Measurements from ENCODE around the gene PADI6.

The PADI6 gene

GRCh38 chr1:17441993-17442357 is 70.0 kb downstream of the PADI6 start:
- no peak for TF ChIP-seq ESRRG (CRISPR knock-in tag; IDR thresholded peaks at IDR 0.05)
- no peak for TF ChIP-seq CREB5 (CRISPR knock-in tag; IDR thresholded peaks at IDR 0.05; ENCODE audit: low read depth)
- no peak for TF ChIP-seq CSDC2 (CRISPR knock-in tag; IDR thresholded peaks at IDR 0.05)
- TF ChIP-seq SNAI2 (CRISPR knock-in tag; IDR thresholded peaks at IDR 0.05), result no peak
- TF ChIP-seq ZFP30 (CRISPR knock-in tag; IDR thresholded peaks at IDR 0.05), result no peak
- TF ChIP-seq RARB (CRISPR knock-in tag; IDR thresholded peaks at IDR 0.05), result no peak
- TF ChIP-seq ARNTL (CRISPR knock-in tag; IDR thresholded peaks at IDR 0.05; ENCODE audit: borderline replicate concordance, low read depth), result no peak
- no peak for TF ChIP-seq ISL1 (CRISPR knock-in tag; IDR thresholded peaks at IDR 0.05)
- TF ChIP-seq PATZ1 (CRISPR knock-in tag; IDR thresholded peaks at IDR 0.05; ENCODE audit: borderline replicate concordance), result no peak
- no peak for TF ChIP-seq ZNF565 (CRISPR knock-in tag; conservative IDR thresholded peaks at IDR 0.05; ENCODE audit: low read depth)
- no peak for TF ChIP-seq PPARA (CRISPR knock-in tag; IDR thresholded peaks at IDR 0.05; ENCODE audit: borderline replicate concordance)
- no peak for TF ChIP-seq ZNF8 (CRISPR knock-in tag; IDR thresholded peaks at IDR 0.05)
- no peak for TF ChIP-seq OSR1 (CRISPR knock-in tag; IDR thresholded peaks at IDR 0.05)
- no peak for TF ChIP-seq POU6F1 (CRISPR knock-in tag; IDR thresholded peaks at IDR 0.05; ENCODE audit: borderline replicate concordance, low read depth)
- TF ChIP-seq TCF4 (CRISPR knock-in tag; IDR thresholded peaks at IDR 0.05; ENCODE audit: borderline replicate concordance), result no peak
- no peak for TF ChIP-seq ZFP3 (CRISPR knock-in tag; IDR thresholded peaks at IDR 0.05)
- no peak for TF ChIP-seq TSHZ2 (CRISPR knock-in tag; IDR thresholded peaks at IDR 0.05)
- no peak for TF ChIP-seq GLIS3 (CRISPR knock-in tag; IDR thresholded peaks at IDR 0.05)
- no peak for TF ChIP-seq TOX (CRISPR knock-in tag; IDR thresholded peaks at IDR 0.05; ENCODE audit: borderline replicate concordance)

GRCh38 chr1:17442841-17443240 is 70.8 kb downstream of the PADI6 start:
- TF ChIP-seq TSHZ2 (CRISPR knock-in tag; IDR thresholded peaks at IDR 0.05), result no peak
- no peak for TF ChIP-seq TCF4 (CRISPR knock-in tag; IDR thresholded peaks at IDR 0.05; ENCODE audit: borderline replicate concordance)
- TF ChIP-seq ZFP30 (CRISPR knock-in tag; IDR thresholded peaks at IDR 0.05), result no peak
- no peak for TF ChIP-seq SNAI2 (CRISPR knock-in tag; IDR thresholded peaks at IDR 0.05)
- TF ChIP-seq ZNF8 (CRISPR knock-in tag; IDR thresholded peaks at IDR 0.05), result no peak
- ATAC-seq, result no peak

More at GRCh38 chr1:17441993-17442357, 70.0 kb downstream of the PADI6 start:
- ATAC-seq, result no peak

- ATAC-seq, result no peak
- TF ChIP-seq TSHZ2 (CRISPR knock-in tag; IDR thresholded peaks at IDR 0.05), result no peak
- TF ChIP-seq ISL1 (CRISPR knock-in tag; IDR thresholded peaks at IDR 0.05), result no peak
- no peak for TF ChIP-seq ARNTL (CRISPR knock-in tag; IDR thresholded peaks at IDR 0.05; ENCODE audit: borderline replicate concordance, low read depth)
- TF ChIP-seq PPARA (CRISPR knock-in tag; IDR thresholded peaks at IDR 0.05; ENCODE audit: borderline replicate concordance), result no peak
- TF ChIP-seq GLIS3 (CRISPR knock-in tag; IDR thresholded peaks at IDR 0.05), result no peak
- no peak for TF ChIP-seq CSRNP3 (CRISPR knock-in tag; IDR thresholded peaks at IDR 0.05)
- TF ChIP-seq ZNF565 (CRISPR knock-in tag; conservative IDR thresholded peaks at IDR 0.05; ENCODE audit: low read depth), result no peak
- no peak for TF ChIP-seq SNAI2 (CRISPR knock-in tag; IDR thresholded peaks at IDR 0.05)
Observed at GRCh38 chr1:17447501-17447992, 75.6 kb downstream of the PADI6 start.

Data from SK-N-SH treated with all-trans-retinoic acid at 6 μM for 48 hours (cell line).